Measurements from ENCODE around the gene NRTN. TPM values are rescaled to one million over a fixed set of nuclear protein-coding genes. Genes with fewer than 3 reads are reported as not detected.
A peak's percentile ranks its signal among the peaks of the same experiment; 100 is the strongest.

NRTN gene
- total and polyA plus RNA-seq, 2 of the 13 experiments (the other 11 are each of a cell fraction or from before 2014, with no cell fraction given): 4.1 to 5.3 TPM

DNA sequence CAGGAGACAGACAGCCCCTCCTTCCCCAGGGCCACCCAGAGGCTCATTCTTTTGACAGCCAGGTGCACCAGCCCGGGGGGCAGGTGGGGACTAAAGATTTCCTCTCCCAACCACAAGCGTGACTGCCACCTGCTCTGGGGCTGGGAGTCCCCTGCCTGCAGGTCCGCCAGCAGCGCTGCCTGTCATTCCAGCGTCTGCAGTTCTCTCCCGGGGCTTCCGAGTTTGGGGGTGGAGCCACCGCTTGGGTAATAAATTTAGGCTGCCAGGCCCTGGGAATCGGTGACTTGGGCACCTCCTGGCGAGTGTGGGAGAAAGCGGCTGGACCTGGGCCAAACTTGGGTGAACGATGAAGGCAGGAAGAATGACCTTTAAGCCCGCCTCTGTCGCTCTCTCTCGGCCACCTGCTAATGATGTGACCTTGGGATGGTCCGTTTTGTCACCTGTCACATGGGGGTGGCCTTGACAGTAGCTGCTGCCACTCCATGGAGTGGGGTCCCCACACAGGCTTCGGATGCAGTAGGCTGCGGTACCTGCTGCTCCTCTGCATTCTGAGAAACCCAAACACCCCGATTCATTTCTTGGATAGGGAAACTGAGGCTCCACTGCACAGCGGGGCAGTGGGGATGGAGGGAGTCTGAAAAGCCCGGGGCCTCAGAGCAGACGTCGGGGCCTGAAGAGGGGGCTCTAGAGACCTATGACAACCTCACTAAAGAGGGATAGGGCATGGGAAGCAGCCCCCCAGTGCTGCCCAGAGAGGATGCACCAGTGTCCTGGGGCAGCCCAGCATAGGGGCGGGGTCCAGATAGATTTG, 21.9 kb downstream of the NRTN start (continued):
- TF ChIP-seq ZNF232 (CRISPR knock-in tag; IDR thresholded peaks at IDR 0.05; ENCODE audit: borderline replicate concordance): no peak; the same call in 1 of the 2 replicates
- TF ChIP-seq, protein P1, sequence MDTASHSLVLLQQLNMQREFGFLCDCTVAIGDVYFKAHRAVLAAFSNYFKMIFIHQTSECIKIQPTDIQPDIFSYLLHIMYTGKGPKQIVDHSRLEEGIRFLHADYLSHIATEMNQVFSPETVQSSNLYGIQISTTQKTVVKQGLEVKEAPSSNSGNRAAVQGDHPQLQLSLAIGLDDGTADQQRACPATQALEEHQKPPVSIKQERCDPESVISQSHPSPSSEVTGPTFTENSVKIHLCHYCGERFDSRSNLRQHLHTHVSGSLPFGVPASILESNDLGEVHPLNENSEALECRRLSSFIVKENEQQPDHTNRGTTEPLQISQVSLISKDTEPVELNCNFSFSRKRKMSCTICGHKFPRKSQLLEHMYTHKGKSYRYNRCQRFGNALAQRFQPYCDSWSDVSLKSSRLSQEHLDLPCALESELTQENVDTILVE (CRISPR knock-in tag; IDR thresholded peaks at IDR 0.05): peak; percentile 69; the same call in 1 of the 2 replicates
- TF ChIP-seq ZBTB7B (CRISPR knock-in tag; IDR thresholded peaks at IDR 0.05): 0 out of 2 replicates have a peak, but pooled peaks have one; percentile 58
- TF ChIP-seq, protein P2, sequence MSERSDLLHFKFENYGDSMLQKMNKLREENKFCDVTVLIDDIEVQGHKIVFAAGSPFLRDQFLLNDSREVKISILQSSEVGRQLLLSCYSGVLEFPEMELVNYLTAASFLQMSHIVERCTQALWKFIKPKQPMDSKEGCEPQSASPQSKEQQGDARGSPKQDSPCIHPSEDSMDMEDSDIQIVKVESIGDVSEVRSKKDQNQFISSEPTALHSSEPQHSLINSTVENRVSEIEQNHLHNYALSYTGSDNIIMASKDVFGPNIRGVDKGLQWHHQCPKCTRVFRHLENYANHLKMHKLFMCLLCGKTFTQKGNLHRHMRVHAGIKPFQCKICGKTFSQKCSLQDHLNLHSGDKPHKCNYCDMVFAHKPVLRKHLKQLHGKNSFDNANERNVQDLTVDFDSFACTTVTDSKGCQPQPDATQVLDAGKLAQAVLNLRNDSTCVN (CRISPR knock-in tag; IDR thresholded peaks at IDR 0.05; ENCODE audit: borderline replicate concordance): no peak
- no peak for TF ChIP-seq IRX3 (CRISPR knock-in tag; IDR thresholded peaks at IDR 0.05; ENCODE audit: borderline replicate concordance, low read depth)
- peak; percentile 98 for TF ChIP-seq ESRRA (CRISPR knock-in tag; IDR thresholded peaks at IDR 0.05; ENCODE audit: low read depth)
- TF ChIP-seq, protein P3, sequence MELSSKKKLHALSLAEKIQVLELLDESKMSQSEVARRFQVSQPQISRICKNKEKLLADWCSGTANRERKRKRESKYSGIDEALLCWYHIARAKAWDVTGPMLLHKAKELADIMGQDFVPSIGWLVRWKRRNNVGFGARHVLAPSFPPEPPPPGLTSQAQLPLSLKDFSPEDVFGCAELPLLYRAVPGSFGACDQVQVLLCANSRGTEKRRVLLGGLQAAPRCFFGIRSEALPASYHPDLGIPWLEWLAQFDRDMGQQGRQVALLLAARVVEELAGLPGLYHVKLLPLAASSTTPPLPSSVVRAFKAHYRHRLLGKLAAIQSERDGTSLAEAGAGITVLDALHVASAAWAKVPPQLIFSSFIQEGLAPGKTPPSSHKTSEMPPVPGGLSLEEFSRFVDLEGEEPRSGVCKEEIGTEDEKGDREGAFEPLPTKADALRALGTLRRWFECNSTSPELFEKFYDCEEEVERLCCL (CRISPR knock-in tag; IDR thresholded peaks at IDR 0.05; ENCODE audit: borderline replicate concordance): no peak
- TF ChIP-seq, protein P4, sequence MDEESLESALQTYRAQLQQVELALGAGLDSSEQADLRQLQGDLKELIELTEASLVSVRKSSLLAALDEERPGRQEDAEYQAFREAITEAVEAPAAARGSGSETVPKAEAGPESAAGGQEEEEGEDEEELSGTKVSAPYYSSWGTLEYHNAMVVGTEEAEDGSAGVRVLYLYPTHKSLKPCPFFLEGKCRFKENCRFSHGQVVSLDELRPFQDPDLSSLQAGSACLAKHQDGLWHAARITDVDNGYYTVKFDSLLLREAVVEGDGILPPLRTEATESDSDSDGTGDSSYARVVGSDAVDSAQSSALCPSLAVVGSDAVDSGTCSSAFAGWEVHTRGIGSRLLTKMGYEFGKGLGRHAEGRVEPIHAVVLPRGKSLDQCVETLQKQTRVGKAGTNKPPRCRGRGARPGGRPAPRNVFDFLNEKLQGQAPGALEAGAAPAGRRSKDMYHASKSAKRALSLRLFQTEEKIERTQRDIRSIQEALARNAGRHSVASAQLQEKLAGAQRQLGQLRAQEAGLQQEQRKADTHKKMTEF (CRISPR knock-in tag; IDR thresholded peaks at IDR 0.05): peak; percentile 66
- 0 out of 2 replicates have a peak, but pooled peaks have one; percentile 7 for TF ChIP-seq KDM6A (CRISPR knock-in tag; IDR thresholded peaks at IDR 0.05; ENCODE audit: low read depth)
- no peak for TF ChIP-seq FLYWCH1 (CRISPR knock-in tag; IDR thresholded peaks at IDR 0.05)
- no peak for TF ChIP-seq KDM1A (CRISPR knock-in tag; IDR thresholded peaks at IDR 0.05)
- no peak for TF ChIP-seq KLF12 (CRISPR knock-in tag; IDR thresholded peaks at IDR 0.05; ENCODE audit: borderline replicate concordance)
- TF ChIP-seq STAG1 (CRISPR knock-in tag; IDR thresholded peaks at IDR 0.05): peak; percentile 42
- peak; percentile 82 for TF ChIP-seq PHF21A (CRISPR knock-in tag; IDR thresholded peaks at IDR 0.05)
- no peak; the same call in 1 of the 2 replicates for TF ChIP-seq DPF2 (CRISPR knock-in tag; IDR thresholded peaks at IDR 0.05; ENCODE audit: borderline replicate concordance, low read depth)
- no peak for TF ChIP-seq JUND (CRISPR knock-in tag; IDR thresholded peaks at IDR 0.05)
- no peak for TF ChIP-seq HOXD1 (CRISPR knock-in tag; IDR thresholded peaks at IDR 0.05)
- TF ChIP-seq, protein P5, sequence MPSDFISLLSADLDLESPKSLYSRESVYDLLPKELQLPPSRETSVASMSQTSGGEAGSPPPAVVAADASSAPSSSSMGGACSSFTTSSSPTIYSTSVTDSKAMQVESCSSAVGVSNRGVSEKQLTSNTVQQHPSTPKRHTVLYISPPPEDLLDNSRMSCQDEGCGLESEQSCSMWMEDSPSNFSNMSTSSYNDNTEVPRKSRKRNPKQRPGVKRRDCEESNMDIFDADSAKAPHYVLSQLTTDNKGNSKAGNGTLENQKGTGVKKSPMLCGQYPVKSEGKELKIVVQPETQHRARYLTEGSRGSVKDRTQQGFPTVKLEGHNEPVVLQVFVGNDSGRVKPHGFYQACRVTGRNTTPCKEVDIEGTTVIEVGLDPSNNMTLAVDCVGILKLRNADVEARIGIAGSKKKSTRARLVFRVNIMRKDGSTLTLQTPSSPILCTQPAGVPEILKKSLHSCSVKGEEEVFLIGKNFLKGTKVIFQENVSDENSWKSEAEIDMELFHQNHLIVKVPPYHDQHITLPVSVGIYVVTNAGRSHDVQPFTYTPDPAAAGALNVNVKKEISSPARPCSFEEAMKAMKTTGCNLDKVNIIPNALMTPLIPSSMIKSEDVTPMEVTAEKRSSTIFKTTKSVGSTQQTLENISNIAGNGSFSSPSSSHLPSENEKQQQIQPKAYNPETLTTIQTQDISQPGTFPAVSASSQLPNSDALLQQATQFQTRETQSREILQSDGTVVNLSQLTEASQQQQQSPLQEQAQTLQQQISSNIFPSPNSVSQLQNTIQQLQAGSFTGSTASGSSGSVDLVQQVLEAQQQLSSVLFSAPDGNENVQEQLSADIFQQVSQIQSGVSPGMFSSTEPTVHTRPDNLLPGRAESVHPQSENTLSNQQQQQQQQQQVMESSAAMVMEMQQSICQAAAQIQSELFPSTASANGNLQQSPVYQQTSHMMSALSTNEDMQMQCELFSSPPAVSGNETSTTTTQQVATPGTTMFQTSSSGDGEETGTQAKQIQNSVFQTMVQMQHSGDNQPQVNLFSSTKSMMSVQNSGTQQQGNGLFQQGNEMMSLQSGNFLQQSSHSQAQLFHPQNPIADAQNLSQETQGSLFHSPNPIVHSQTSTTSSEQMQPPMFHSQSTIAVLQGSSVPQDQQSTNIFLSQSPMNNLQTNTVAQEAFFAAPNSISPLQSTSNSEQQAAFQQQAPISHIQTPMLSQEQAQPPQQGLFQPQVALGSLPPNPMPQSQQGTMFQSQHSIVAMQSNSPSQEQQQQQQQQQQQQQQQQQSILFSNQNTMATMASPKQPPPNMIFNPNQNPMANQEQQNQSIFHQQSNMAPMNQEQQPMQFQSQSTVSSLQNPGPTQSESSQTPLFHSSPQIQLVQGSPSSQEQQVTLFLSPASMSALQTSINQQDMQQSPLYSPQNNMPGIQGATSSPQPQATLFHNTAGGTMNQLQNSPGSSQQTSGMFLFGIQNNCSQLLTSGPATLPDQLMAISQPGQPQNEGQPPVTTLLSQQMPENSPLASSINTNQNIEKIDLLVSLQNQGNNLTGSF (CRISPR knock-in tag; IDR thresholded peaks at IDR 0.05): no peak
- TF ChIP-seq SP140L (CRISPR knock-in tag; IDR thresholded peaks at IDR 0.05; ENCODE audit: borderline replicate concordance): no peak
